Measurements from ENCODE around the gene ADPRHL1.
"Not testable (repeated sequence)": the region's sequence is repeated elsewhere in the genome, so short reads cannot be mapped to it uniquely, and the experiment has no call there.

The ADPRHL1 gene

DNA sequence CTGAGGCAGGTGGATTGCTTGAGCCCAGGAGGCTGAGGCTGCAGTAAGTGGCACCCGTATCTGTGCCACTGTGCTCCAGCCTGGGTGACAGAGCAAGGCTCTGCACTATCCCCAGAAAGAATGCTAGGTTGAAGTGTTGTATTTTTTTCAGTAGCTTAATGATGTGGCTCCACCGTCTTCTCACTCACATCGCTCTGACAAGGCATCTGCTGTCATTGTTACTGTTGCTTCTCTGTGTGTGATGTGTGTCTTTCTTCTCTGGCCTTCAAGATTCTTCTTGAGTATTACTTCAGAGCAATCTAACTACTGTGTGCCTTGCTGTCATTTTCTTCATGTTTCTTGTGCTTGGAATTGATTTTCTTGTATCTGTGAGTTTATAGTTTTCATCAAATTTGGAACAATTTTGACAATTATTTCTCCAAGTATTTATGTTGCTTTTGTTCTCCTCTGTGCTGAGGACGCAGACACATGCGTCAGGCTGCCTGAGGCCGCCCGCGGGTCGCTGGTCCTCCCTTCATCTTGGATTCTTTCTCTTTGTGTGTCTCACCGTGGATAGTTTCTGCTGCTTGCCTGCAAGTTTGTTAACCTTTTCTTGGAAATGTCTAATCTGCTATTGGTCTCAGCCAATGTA, 10.8 kb downstream of the ADPRHL1 start:
- no peak overlapping the region for H3K27ac ChIP-seq
- H3K4me3 ChIP-seq = no peak overlapping the region

DNA sequence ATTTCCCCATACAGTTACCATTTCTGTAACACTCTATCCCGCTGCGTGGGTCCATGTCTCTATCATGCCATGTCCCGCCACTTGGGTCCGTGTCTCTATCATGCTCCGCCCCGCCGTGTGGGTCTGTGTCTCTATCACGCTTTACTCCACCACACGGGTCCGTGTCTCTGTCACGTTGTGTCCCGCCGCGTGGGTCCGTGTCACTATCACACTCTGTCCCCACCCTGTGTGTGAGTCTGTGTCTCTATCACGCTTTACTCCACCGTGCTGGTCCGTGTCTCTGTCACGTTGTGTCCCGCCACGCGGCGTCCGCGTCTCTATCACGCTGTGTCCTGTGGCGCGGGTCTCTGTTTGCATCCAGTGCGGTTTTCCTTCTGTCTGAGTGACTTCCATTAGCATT, 11.6 kb downstream of the ADPRHL1 start:
- Histone ChIP-seq H3K27ac (no peak overlapping the region), H3K4me3 (no peak overlapping the region)

DNA sequence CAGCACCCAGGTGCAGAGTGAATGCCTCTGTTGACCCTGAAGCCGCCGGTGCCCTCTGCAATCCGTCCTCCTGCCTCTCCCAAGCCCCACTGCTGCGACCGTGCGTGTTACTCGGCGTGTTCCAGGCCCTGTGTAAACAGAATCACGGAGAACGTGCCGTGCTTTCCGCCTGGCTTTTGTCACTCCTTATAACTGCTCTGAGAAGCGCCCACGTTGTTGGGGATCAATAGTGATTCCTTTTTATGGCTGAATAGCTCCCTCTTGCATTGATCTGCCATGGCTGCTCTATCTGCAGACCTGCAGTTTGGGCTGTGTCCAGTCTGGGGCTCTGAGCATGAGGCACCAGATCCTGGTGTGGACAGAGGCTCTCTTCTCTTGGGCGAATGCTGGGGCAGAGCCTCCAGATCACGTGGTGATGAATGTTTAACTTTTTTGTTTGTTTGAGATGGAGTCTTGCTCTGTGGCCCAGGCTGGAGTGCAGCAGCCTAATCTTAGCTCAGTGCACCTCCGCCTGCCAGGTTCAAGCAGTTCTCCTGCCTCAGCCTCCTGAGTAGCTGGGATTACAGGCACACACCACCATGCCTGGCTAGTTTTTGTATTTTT, 15.8 kb downstream of the ADPRHL1 start:
- Histone ChIP-seq H3K27ac (no peak overlapping the region), H3K4me3 (no peak overlapping the region)

DNA sequence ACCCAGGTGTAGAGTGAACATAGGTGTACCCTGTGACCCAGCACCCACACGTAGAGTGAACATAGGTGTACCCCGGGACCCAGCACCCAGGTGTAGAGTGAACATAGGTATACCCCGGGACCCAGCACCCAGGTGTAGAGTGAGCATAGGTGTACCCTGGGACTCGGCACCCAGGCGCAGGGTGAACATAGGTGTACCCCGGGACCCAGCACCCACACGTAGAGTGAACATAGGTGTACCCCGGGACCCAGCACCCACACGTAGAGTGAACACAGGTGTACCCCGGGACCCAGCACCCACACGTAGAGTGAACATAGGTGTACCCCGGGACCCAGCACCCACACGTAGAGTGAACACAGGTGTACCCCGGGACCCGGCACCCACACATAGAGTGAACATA, 16.4 kb downstream of the ADPRHL1 start:
- H3K27ac ChIP-seq = not testable (repeated sequence)

DNA sequence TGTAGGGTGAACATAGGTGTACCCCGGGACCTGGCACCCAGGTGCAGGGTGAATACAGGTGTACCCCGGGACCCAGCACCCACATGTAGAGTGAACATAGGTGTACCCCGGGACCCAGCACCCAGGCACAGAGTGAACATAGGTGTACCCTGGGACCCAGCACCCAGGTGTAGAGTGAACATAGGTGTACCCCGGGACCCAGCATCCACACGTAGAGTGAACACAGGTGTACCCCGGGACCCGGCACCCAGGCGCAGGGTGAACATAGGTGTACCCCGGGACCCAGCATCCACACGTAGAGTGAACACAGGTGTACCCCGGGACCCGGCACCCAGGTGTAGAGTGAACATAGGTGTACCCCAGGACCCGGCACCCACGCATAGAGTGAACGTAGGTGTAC, 17.4 kb downstream of the ADPRHL1 start:
- H3K27ac ChIP-seq, H3K4me3 ChIP-seq: not testable (repeated sequence)

More for the DNA sequence above, 16.4 kb downstream of the ADPRHL1 start:
- not testable (repeated sequence) for H3K4me3 ChIP-seq

DNA sequence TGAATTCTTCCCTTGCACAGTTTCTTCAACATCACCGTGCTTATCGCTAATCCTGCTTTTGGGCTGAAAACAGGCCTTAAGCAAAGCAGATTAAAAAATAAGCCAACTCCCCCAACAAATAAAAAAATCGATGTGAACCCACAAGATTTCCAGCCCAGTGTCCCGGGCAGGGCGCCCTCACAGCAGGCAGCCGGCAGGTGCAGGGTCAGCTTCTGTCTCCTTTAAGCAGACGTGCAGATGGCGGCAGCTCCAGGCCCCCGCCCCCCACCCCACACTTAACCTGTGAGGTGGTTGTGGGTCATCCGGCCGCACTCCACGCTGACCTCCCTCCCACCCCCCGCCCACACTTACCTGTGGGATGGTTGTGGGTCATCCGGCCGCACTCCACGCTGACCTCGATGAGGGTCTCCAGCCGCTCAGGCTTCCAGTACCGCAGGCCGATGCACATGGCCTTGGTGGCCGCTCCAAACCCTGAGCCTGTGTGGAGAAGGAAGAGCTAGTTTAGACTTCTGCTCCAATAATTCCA, 19.8 kb downstream of the ADPRHL1 start:
- no peak overlapping the region for H3K27ac ChIP-seq
- H3K4me3 ChIP-seq = no peak overlapping the region

DNA sequence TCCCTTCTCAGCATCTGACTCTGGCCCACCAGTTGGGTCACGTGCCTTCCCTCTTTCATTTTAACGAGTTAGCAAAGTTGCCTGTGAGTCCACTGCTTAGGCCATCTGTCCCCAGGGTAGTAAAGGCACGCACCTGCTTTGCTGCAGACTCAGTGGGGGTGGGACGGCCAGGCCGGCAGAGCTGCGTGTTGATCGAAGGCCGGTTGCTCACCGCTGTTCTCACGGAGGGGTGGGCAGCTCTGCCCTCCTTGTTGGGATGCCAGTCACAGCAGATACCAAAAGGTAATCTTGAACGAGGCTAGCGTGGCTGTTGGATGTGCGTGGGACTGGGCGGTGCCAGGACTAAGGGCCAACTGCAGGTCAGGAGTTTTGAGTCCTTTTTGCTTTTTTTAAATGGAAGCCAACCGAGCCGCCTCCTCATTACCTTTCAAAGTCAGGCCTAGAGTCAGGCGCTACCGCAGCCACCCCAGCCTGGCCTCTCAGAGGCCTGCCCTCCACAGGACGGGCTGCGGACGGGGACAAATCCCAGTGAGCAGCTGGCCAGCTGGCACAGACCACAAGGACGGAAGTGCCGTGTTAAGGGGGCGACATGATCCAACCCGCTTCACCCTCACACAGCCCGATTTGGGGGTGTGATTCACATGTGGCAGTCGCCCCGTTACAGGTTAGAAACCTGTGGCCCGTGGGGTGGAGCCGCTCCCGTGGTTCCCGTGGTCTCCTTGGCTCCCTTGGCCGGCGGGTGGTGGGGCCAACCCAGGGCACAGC, 20.6 kb downstream of the ADPRHL1 start:
- Histone ChIP-seq H3K4me3 (no peak overlapping the region), H3K27ac (no peak overlapping the region)

DNA sequence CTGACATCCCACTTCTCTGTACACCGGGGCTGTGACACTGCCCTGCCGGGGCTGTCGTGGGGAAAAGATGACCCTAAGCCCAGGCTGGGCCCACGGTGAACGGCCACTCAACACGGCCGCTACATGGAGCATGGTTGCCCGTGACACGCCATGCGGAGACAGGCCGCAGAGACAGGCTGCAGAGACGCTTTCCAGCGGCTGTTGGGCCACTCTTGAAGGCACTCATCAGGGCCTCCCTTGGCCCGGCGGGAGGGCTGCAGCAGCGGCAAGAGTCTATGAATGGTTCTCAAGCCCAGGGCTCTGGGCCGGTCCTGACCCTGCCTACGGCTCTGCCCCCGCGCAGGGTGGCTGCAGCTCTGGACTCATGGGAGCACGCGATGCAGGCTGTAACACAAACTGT, 22.1 kb downstream of the ADPRHL1 start:
- Histone ChIP-seq H3K27ac (no peak overlapping the region), H3K4me3 (no peak overlapping the region)

DNA sequence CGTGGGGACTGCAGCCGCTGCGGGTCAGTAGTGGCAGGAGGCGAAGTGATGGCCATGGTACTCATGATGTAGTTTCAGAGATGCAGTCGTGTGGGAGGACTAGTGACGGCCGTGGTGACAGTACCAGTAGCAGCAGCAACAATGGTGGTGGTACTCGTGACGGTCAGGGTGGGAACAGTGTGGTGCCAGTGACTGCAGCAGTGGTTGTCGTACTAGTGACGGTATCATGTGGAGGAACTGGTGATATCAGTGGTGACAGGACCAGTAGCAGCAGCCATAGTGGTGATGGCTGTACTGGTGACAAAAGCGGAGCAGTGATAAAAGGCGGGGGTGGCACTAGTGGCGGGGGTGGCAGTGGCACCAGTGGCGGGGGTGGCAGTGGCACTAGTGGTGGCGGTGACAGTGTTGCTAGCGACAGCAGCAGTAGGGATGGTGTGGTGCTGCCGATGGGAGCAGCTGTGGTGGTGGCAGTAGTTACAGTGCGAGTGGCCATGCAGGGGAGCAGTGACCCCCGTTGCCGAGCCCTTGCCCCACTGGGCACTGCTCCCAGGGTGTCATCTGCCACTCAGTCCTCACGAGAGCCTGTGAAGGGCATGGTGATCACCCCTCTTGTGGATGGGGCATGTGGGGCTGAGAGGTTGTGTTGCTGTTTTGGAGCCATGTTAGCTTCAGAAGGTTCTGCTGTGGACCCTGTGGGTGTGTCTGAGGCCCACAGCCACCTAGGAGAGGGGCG, 22.7 kb downstream of the ADPRHL1 start:
- H3K27ac ChIP-seq = no peak overlapping the region
- H3K4me3 ChIP-seq = no peak overlapping the region

DNA sequence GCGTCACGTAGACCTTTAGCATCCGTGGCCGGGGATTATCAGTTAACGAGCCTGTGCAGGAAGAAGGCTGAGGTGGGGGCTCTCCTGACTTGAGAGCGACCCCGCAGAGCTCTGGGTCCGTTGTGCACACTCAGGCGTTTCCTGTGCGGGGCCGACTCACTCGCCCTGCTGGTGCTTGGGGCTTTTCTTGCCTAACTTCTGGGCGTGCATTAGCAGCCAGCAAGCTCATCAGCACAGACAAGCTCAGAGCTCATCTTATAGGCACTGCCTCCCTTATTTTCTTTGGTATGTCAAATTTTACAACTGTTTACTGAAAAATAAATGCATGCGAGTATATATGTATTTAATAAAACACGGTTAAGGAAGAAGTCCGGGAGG, 23.7 kb downstream of the ADPRHL1 start:
- Histone ChIP-seq H3K27ac (no peak overlapping the region), H3K4me3 (no peak overlapping the region)

DNA sequence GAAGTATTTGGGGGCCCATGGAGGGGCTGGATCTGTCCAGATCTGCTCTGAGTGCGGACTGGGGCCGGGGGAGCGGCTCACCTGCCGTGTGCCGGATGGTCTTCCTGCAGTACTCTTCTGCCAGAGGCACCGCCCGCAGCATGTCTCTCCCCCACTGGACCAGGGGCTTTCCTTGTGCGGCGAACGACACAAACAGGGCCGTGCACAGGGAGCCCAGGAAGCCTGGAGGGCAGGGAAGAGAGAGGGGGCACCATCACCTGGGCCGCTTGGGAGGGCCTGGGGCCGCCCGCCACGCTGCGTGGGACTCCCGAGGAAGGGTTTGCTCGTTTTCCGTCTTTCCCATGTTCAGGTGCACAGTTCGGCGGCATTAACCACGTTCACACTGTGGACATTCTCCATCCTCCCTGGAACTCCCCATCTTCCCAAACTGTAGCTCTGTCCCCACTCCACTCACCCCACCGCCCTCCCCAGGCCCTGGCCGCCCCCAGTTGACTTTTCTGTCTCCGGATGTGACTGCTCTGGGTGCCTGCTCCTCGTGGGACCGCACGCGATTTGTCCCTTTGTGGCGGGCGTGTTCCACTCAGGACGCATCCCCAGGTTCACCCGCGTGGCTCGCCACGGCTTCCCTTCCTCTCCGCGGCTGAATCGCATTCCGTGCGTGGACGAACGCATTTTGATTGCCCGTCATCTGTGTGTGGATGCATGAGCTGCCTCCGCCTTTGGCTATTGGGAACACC, 24.2 kb downstream of the ADPRHL1 start:
- no peak overlapping the region for H3K4me3 ChIP-seq
- no peak overlapping the region for H3K27ac ChIP-seq

DNA sequence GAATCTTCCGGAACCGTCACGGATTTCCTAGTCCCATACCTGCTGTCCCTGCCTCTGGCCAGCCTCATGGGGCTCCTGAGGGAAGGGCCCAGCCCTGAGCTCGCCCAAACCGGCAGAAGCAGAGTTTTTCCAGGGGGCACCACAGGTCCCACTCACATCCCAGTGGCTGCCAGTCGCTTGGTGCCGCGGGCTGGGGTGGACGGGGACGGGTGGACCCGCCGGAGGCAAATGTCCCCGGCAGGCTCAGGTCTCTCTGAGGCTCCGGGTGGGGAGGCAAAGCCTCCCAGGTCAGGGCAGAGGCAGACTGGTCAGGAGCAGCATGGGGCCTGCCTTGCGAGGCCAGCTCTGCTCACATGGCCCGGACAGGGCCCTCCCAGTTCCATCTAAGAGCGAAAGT, 24.8 kb downstream of the ADPRHL1 start:
- no peak overlapping the region for H3K27ac ChIP-seq
- no peak overlapping the region for H3K4me3 ChIP-seq

DNA sequence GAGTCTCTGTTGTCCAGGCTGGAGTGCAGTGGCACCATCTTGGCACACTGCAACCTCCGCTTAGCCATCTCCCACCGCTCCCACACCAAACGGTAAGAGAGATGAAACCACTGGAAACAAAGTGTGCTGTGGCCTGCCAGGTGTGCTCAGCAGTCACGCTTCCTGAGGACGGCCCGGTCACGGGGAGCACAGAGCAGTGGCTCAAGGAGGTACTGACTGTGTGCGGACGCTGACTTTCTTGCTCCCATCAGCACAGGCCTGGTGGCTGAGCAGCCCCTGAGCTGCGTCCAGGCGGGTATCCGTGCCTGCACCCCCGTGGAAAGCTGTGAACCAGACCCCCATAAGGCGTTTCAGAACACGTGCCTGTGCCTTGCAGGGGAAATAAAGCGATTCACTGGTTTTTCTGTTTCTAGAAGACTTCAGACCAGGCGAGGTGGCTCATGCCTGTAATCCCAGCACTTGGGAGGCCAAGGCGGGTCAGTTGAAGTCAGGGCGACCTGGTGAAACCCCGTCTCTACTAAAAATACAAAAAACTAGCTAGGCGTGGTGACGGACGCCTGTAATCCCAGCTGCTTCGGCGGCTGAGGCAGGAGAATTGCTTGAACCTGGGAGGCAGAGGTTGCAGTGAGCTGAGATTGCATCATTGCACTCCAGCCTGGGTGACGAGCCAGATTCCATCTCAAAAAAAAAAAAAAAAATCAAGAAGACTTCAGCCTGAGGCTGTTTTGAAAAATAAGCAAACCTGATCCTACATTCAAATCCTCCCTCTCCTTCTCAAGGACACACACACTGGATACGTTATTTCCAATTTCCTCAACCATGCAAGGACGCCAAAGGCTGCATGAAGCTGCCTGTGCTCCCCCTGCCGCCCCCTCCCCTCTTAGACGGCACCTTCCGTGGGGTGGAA, 25.5 kb downstream of the ADPRHL1 start:
- Histone ChIP-seq H3K4me3 (no peak overlapping the region), H3K27ac (no peak overlapping the region)

DNA sequence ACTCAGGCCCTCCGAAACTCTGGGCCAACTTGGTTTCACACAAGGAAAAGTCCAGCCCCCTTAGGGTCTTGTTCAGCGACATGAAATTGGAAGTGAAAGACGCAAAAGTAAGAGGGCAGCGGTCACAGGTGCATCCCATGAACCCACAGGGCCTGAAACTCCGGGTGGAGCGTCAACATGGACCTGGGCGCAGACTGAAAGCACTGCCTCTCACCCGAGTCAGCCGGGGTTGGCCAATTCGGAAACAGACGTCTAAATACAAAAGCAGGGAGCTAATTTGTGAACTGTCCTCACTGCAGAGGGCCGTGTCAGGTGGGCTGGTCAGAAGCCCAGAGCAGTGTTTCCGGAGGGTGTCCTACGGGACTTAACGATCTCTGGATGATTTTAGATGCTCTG, 26.7 kb downstream of the ADPRHL1 start:
- Histone ChIP-seq H3K4me3 (no peak overlapping the region), H3K27ac (no peak overlapping the region)

DNA sequence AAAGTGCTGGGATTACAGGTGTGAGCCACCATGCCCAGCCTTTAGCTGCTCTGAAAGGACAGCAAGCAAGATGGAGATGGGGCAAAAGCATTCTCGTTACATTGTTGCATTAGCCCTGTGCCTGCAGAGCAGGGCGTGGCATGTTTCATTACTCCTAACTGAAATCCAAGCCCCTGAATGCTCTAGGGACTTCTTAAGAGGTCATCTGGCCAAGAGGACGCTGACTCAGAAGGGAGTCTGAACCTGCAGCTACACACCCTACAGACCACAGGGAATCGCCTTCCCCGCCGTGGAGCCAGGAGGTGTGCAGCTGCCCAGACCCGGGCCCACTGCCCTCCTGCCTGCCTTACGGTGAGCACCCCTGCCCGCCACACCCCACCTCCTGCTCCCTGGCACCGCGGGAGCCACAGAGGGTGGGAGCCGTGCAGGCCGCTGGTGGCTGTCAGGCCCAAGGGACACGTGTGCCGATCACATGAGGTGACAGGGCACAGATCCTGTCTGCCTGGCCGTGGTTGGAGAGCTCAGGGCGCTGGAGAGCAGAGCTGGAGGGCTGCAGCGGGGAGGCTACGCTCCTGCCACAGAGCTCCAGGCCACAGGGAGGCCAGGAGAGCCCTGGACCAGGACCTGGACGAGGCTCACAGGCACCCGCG, 27.2 kb downstream of the ADPRHL1 start:
- Histone ChIP-seq H3K4me3 (no peak overlapping the region), H3K27ac (no peak overlapping the region)

DNA sequence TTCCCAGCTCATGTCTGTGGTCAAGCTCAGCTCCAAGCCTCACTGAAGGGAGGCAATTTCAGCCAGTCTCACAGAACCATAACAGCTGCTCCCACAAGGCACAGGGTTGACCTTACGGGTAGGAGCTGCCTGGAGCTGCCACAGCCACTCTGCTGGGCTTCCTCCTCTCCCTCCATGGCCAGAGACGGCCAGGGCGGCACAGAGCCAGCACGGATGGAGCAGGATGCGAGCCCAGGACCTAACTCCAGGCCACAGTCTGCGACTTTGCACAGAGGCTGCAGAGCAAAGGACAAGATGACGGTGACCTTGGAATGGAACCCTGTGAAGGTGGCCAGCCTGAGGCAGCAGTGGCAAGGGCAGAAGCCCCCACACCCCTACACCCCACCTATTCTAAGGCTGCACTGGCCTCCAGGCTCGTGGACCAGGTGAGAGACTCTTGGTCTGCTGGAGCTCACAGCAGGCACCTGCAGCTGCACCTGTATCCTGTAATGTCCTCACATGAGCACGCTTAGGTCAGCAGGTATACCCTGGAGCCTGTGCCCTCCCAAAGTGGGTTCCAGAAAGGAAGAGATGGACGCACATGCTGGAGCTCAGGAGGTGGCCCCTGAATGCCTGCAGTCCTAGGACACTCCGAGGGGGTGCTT, 29.6 kb downstream of the ADPRHL1 start:
- Histone ChIP-seq H3K27ac (no peak overlapping the region), H3K4me3 (no peak overlapping the region)

DNA sequence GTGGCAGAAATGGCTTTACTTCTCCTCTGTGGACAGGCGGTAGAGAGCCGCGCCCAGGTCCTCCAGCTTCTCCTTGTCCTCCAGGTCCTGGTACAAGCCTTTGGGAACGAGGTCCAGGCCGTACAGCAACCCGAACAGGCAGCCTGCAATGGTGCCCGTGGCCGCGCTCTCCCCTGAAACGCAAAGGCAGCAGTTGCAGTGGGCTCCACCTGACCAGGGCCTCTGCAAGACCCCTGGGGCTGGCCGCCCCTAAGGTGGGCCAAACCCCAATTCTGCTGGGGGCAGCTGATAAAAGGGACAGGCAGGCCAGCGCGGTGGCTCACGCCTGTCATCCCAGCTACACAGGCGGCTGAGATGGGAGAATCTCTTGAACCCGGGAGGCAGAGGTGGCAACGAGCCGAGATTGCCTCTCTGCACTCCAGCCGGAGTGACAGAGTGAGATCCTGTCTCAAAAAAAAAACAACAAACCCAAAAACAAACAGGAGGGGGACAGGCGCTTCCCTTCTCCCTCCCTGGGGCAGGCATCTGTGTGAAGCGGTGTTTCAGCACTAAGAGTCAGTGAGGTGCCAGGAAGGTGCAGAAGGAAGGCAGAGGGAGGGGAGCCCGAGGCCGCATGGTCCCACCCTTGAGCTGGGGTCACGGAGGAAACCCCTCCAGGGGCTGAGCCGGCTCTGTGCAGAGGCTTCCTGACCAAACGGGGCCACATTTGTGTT, 30.3 kb downstream of the ADPRHL1 start:
- H3K27ac ChIP-seq = peak overlapping the region in 1 of 21 experiments; percentile 71
- H3K4me3 ChIP-seq = no peak overlapping the region
